NCI-H1436 treated with DMSO at 0.1 percent for 48 hours (cell line): ENCODE measurements around the gene PRUNE1.

Source experiments
- DNase-seq: peaks from one replicate; lab custom pipeline; 2025; lab: John Stamatoyannopoulos, UW

Gene PRUNE1

DNA sequence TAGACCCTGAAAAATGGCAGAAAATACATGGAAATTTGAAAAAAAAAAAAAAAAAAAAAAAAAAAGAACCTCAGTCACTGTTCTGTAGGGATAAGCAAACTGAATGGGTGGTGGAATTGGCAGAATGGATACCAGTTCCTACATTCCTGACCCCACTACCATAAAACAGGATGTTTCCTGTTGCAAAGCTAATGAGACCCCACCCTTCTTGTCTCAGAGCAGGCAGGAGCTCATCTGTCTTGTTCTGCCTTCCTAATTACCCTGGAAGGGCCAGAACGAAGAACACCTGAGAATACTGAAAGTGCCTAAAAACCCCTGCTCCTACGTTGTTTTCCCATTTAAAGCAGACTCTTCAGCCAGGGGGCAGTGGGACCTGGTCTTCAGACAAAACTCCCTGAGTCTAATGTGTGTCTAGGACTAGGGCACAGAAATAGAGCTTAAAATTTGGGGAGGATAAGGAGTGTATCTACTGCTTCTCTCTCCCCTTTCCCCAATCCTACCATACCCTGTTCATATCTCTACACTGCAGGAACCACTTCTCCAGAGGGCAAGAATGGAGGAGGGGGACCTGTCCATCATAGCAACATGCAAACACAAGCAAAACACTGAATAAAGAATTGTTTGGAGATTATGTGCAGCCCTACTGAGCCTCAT, 43.2 kb downstream of the PRUNE1 start:
- no peak for DNase-seq

DNA sequence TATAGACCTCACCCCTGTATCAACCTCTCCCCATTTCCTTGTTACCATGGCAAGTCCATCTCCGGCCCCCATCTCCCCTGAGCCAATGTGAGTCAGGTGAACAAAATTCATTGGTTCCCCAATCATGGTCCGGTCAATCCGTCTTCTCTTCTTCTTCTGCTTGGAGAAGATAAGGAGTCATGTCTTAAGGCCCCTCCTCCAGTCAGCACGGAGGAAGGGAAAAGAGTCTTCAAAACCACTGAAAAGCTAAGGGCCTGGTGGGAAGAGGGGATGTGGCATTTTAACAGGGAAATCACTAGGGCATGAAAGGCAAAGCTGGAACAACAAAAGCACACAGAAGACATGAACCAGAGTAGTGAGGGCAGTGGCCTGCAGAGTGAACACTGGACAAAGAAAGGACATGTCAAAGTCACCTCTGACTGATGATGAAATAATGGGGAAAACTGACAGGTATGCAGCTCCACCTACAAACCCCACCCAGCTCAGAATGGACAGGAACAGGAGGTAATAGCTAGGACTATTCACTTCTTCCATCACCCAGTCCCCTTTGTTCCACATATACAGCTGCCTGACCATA, 46.8 kb downstream of the PRUNE1 start:
- no peak for DNase-seq

DNA sequence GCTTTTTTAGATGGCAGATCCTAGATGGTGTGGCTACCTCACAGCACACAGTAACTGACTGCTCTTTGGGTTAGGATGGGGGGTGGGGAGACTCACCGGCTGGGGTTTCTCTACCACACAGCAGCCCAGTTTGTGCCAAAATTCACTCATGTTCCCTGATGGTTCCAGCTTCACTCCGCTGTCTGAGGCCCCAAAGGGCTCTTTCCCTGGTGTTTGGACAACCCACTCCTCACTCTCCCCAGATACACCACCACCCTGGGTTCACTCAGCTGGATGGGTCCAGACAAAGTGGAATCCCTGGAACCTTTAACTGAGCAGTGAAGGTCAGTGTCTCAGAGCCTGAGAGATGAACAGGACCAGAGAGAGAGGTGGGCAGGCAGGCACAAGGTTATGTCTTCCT, 47.3 kb downstream of the PRUNE1 start:
- DNase-seq, result no peak

DNA sequence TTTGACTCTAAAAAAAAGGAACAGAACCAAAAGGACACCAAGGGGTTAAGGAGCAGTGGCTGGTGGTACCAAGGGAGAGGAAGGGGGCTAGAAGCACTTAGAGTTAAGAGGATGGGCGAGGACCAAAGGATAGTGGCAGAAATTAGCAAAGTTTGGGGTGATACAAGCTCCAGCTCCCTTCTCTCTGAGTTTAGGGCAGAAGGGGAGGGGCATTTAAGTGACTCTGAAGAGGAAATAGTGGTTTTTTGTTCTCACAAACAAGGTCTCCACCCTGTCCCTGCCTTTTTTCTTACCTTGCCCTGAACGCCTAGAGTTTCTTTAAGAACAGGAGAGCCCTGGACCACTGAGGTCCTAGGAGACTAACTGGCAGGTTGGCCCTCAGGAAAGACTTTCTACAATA, 47.9 kb downstream of the PRUNE1 start:
- DNase-seq, result no peak

DNA sequence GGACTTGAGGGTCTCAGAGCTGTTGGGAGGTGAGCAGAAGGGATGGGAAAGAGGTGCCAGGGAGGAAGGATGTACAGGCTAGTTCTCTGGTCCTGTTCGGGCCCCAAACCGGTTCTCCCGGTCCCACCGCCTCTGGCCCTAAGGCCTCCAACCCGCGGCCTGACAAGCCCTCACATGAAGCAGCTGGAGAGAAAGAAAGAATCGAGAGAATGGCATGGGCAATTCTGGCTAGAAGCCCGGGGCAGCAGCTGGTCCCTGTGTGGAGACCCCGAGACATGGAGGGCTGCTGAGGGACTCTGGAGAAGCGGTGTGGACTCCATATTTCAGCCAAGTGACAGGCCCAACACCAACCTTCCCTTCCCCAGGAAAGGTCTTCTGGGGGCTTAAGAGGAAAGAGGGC, 50.4 kb downstream of the PRUNE1 start:
- no peak for DNase-seq

DNA sequence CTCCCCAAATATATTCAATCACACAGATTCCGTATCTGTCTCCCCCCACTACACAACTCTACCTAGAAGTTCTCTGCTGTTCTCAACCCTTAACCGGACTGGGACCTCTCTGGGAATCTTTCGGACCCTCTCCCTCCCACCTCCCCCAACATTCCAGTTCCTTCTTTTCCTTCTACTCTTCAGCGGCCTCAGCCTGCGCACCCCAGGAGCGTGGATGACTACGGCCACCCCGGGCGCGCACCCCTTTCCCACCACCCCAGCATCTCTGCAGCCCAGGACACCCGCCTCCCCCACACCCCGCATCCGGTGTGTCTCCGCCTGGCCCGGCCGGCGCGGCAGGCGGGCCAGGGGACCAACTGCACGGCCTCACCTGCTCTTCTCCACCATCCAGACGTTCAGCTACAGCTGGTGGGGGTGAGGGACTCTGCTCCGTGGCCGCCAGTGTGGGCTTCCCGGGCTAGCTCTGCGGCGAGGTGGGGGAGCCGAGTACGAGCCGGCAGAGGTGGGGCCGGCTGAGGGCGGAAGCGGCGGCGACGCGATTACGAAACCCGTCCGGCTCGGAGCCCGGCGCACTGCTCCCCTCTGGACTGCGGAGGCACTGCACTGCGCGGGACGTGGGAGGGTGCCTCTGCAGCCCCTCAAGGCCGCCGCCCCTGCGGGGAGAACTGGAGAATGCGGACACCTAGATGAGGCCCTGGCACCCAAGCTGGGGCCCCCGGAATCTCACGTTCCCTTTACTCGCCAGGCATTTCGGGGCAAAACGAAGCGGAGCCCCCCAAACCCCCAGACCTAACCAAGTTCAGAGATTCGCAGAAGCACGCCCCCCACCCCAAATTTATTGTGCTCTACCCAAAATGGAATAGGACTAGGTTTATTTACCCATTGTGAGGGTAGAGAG, 51.1 kb downstream of the PRUNE1 start, which contains the start of gene CDC42SE1:
TSS of gene CDC42SE1 (minus strand) at position 514 of the 898 bp plus-strand sequence. CDS start 3,892 bp downstream, outside the sequence.
- peak; percentile 40 for DNase-seq

DNA sequence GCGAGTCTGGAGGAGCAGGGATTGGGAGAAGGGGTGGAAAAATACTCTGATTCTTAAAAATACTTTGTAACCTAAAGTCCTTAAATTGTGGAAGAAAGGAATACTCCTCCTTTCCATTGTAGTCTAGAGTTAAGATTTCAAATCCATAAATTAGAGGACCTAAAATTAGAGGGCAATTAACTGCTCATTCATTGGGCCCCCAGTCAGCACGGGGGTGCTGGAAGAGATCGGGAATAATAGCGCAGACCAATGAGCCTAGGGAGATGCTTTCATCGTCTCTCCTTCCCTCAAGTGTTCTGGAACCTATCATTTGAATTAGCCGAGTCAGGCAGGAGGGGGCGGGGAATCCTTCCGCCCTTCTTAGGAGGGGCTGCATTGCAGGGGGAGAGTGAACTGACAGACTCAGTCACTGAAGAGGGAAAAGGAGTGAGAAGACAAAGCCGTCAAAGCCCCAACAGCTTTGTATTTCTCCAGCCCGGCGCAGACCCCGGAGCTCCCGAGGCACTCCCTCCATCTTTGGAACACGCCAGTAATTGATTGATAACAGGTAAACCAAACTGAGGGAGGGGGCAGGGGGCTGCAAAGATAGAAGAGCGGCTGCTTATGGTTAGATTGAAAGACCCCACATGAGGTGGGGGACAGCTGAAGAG, 51.9 kb downstream of the PRUNE1 start, which contains the start of gene MLLT11:
TSS of gene MLLT11 (plus strand) at position 391 of the 650 bp plus-strand sequence. CDS start 6,828 bp downstream, outside the sequence.
- DNase-seq, result peak; percentile 76

DNA sequence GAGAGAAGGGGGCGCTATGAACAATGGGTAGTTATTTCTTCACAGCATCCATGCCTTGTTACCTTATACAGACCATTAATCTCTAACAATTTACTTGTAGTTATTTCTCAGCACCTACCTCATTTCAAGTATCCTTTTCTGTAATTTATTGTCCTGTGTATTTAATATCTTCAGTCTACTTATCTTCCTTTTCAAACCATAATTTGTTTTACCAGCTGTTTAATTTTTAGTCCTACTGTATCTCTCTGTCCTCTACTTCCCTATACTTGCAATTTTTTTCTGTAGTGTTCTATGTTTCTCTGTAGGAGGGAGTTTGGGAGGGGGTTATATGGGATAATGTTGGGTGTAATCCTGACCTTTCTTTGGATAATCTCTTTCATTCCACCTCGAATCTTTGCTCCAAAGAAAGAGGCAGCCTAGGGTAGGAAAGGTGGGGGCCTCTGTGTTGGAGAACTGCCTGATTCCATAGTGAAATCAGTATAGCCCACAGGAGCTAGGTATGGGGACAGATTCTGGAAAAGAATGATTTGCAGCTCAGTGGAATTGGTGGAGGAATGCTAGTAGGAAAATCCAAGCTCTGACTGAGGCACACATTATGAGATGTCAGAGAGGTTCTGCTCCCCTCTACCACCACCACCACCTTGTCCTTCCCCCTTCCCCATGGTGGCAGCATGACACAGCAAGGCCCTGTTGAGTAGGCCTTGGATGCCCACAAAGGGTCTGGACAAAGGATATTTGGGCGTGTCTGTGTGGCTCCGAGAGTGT, 52.6 kb downstream of the PRUNE1 start:
- no peak for DNase-seq

DNA sequence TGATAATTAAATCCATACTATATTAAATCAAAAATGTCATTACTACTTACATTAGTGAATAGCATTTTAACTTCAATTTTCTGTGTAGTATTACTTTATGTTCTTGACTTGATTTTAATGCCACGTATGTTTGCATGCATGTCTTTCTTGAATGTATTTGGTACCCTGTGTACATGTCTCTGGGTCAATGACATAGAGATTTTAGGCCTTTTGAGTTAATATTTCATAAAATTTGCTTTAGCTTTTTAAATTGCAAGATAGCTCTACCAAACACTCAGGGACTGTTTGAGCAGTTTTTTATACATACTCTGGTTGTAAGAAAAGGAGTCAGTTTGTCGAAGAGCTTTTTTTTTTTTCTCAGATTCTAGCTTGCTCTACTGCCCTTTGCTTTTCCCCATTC, 53.5 kb downstream of the PRUNE1 start:
- DNase-seq, result no peak

DNA sequence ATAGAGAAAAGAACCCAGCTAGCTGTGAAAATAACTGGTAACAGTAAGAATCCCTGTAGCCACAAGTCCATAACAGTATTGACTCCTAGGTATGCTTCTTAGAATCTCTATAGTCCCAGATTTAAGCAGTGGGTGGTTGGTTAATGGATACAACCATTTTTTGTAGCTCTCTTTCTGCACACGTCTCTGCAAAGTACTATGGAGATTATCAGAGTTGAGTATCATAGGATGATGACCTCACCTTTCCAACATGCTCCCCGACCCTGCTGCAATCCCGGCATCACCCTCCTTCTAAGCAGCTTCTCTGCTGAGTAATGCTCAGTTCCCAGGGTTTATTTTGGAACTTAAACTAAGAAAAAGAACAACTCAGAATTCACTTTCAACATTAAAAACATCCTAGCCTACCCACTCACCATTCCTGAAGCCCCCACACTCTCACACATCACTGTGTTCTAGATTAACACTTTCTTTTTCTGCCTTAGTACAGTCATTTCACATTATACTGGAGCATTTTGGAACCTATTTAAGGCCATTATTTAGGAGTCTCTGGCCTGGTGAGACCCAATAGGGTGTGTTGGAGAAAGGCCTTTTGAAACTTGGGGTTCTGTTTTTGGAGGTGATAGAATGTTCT, 54.6 kb downstream of the PRUNE1 start:
- DNase-seq, result no peak

DNA sequence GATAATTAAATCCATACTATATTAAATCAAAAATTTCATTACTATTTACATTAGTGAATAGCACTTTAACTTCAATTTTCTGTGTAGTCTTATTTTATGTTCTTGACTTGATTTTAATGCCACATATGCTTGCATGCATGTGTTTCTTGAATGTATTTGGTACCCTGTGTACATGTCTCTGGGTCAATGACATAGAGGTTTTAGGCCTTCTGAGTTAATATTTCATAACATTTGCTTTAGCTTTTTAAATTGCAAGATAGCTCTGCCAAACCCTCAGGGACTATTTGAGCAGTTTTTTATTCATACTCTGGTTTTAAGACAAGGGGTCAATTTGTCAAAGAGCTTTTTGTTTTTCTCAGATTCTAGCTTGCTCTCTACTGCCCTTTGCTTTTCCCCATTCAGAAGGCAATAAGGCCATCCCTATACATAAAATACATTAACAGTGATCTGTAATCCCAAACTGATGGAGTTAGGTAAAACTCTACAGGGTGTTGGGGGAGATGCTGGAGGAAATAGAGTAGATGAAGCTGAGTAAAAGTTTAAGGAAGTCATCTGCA, 56.9 kb downstream of the PRUNE1 start:
- no peak for DNase-seq

DNA sequence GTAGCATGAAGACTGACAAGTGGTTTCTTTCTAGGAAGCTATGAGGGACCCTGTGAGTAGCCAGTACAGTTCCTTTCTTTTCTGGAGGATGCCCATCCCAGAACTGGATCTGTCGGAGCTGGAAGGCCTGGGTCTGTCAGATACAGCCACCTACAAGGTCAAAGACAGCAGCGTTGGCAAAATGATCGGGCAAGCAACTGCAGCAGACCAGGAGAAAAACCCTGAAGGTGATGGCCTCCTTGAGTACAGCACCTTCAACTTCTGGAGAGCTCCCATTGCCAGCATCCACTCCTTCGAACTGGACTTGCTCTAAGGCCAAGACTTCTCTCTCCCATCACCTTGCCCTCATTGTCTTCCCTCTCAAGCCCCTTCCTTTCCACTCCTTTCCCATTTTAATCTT, 58.9 kb downstream of the PRUNE1 start:
- no peak for DNase-seq

DNA sequence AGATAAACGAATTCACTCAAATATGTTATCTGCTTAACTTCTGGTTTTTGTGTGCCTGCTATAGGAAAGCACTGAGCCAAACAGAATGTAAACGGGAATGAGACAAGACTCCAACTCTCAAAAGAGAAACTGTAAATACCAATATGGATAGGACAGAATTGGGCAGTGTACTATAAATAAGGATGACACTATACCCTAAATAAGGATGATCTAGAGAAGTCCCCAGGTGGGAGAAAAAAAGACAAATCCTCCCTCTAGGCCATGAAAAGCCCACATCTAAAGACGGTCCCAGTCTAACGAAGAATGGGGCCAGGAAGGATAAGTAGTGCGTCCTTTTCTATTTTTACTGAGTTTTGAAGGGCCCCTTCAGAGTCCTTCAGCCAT, 60.8 kb downstream of the PRUNE1 start:
- DNase-seq, result no peak

DNA sequence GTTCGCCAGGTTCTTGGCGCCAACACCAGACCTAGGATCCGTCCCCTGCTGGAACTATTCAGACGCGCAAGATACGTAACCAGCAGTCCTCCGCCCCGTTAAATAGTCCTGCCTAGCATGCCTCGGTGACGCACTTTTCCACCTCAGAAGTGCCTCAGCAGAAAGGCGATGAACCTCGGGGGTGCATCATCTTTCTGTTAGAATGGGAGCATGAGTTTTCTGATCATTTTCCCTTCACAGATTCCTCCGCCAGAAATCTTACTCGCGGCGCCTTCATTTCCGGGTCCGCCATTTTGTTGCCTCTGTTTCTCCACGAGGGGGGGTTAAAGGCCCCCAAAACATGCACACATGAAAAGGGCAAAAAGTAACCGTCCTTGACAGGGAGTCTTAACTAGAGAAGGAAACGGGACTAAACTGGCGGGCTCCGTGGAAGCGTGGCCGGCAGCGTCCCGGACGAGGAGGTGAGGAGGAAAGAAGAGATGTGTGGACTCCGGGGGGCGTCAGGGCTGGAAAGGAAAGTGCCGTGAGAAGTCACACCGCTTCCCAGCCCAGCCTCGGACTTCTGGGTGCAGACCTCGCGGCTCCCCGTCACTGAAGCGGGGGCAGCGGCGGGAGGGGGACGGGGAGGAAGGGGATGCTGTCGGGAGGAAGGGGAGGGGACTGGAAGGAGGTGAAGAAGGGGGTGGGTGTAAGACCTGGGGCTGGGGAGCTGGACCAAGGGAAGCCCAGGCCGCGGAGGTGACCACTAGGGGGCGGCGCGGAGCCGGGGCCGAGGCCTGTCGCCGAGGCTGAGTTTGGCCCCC, 62.4 kb downstream of the PRUNE1 start, which contains the start of gene GABPB2:
TSS of gene GABPB2 (plus strand) at position 288 of the 803 bp plus-strand sequence. CDS start 17,429 bp downstream, outside the sequence.
- peak; percentile 80 for DNase-seq

DNA sequence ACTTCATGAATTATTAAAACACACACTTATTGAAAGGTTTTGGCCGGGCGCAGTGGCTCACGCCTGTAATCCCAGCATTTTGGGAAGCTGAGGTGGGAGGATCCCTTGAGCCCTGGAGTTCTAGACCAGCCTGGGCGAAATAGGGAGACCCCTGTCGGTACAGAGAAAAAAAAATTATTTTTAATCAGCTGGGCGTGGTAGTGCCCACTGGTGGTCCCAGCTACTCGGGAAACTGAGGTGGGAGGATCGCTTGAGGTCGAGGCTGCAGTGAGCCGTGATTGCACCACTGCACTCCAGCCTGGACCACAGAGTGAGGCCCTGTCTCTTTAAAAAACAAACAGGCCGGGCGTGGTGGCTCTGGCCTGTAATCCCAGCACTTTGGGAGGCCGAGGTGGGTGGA, 64.0 kb downstream of the PRUNE1 start:
- DNase-seq, result no peak
